SK-N-SH (cell line): Measurements from ENCODE around the gene NDUFS2. TPM values are rescaled to one million over a fixed set of nuclear protein-coding genes. Genes with fewer than 3 reads are reported as not detected.

Experiments
- CTCF ChIA-PET: fragments of 300-600, 350-600 bp; formaldehyde crosslinking; extraction: SDS; loops from one replicate; lab custom pipeline; 2021; lab: Yijun Ruan, JAX
- POLR2A ChIA-PET: fragments of 350-600 bp; sonication (Branson Sonifier 250); formaldehyde crosslinking; extraction: SDS; loops from one replicate; lab custom pipeline; 2020; ENCODE audit warnings: antibody characterized with exemption, inconsistent platforms; lab: Yijun Ruan, JAX
- DNase-seq: peaks from one replicate; pipeline ENCODE4 v3.0.0; 2012
- H2AFZ ChIP-seq: fragments of 200-600 bp; sonication (generic); 2 replicates; pipeline ENCODE4 v1.8.1; 2016; ENCODE audit warnings: antibody characterized with exemption, mild to moderate bottlenecking, low read depth
- H3F3A ChIP-seq: fragments of 200-600 bp; sonication (generic); replicated peaks from 2 replicates; pipeline ENCODE3; 2016; ENCODE audit warnings: antibody characterized with exemption, mild to moderate bottlenecking; ENCODE audit not compliant: insufficient read depth
- H3K27ac ChIP-seq, 2 experiments: fragments of 200-500 bp in 1 of 2; fragments of 200-600 bp in 1 of 2; sonication (Bioruptor generic) in 1 of 2; sonication (generic), shearing (Covaris generic) in 1 of 2; 2 replicates each; pipeline versions ENCODE4 v1.5.1 to v1.6.1; 2014 to 2016; ENCODE audit warnings: low read depth in 2 of 2, inconsistent platforms in 1 of 2, low read length in 1 of 2, mild to moderate bottlenecking in 1 of 2, mixed read lengths in 1 of 2
- H3K27me3 ChIP-seq: fragments of 200-600 bp; sonication (generic), shearing (Covaris generic); 2 replicates; pipeline ENCODE4 v1.6.1; 2016; ENCODE audit warnings: mixed run types; ENCODE audit not compliant: insufficient read depth
- H3K36me3 ChIP-seq, 2 experiments: fragments of 200-500 bp in 1 of 2; fragments of 200-600 bp in 1 of 2; sonication (Bioruptor generic) in 1 of 2; sonication (generic) in 1 of 2; replicated peaks in 1 of 2; 2 replicates each; pipeline versions ENCODE3 to v1.5.1; 2014 to 2016; ENCODE audit warnings: low read length in 1 of 2, mild to moderate bottlenecking in 1 of 2; ENCODE audit not compliant: insufficient read depth in 2 of 2, control insufficient read depth in 1 of 2
- H3K4me1 ChIP-seq, 2 experiments: fragments of 200-500 bp in 1 of 2; fragments of 200-600 bp in 1 of 2; sonication (Bioruptor generic) in 1 of 2; sonication (generic), shearing (Covaris generic) in 1 of 2; 2 replicates each; pipeline versions ENCODE4 v1.5.1 to v1.6.1; 2014 to 2016; ENCODE audit warnings: low read depth in 1 of 2, low read length in 1 of 2, mixed run types in 1 of 2; ENCODE audit not compliant: insufficient read depth in 2 of 2, control insufficient read depth in 1 of 2
- H3K4me2 ChIP-seq: fragments of 200-600 bp; sonication (generic), shearing (Covaris generic); 2 replicates; pipeline ENCODE4 v1.6.1; 2017; ENCODE audit warnings: mixed run types
- H3K4me3 ChIP-seq, 2 experiments: fragments of 200-500 bp in 1 of 2; fragments of 200-600 bp in 1 of 2; sonication (Bioruptor generic) in 1 of 2; sonication (generic), shearing (Covaris generic) in 1 of 2; 2 replicates each; pipeline versions ENCODE4 v1.5.1 to v1.8.1; 2014 to 2016; ENCODE audit warnings: low read depth in 2 of 2, inconsistent platforms in 1 of 2, low read length in 1 of 2, mild to moderate bottlenecking in 1 of 2, mixed read lengths in 1 of 2, moderate library complexity in 1 of 2
- H3K79me2 ChIP-seq: fragments of 200-600 bp; sonication (generic); 2 replicates; pipeline ENCODE4 v1.8.1; 2017; ENCODE audit warnings: mild to moderate bottlenecking; ENCODE audit not compliant: insufficient read depth
- H3K9ac ChIP-seq: fragments of 200-600 bp; sonication (generic); 2 replicates; pipeline ENCODE4 v1.6.1; 2017; ENCODE audit warnings: mixed run types
- H3K9me2 ChIP-seq: fragments of 200-600 bp; sonication (generic); 2 replicates; pipeline ENCODE4 v1.6.1; 2017; ENCODE audit warnings: mixed run types
- H3K9me3 ChIP-seq: fragments of 200-600 bp; sonication (generic); 2 replicates; pipeline ENCODE4 v1.6.1; 2017; ENCODE audit warnings: mixed run types, mild to moderate bottlenecking, moderate library complexity
- H4K20me1 ChIP-seq: fragments of 200-600 bp; sonication (generic); 2 replicates; pipeline ENCODE4 v1.6.1; 2017; ENCODE audit warnings: mild to moderate bottlenecking, mixed run types; ENCODE audit not compliant: insufficient read depth
- EZH2phosphoT487 ChIP-seq: fragments of 200-600 bp; sonication (generic); IDR thresholded peaks from 2 replicates; pipeline ENCODE4 v1.6.1; 2017; ENCODE audit warnings: low read depth, mixed run types, mild to moderate bottlenecking, antibody characterized with exemption, moderate library complexity, borderline replicate concordance
- FOXM1 ChIP-seq: IDR thresholded peaks from 2 replicates; pipeline ENCODE4 v1.4.0; 2012; ENCODE audit warnings: low read depth, mild to moderate bottlenecking
- GATA2 ChIP-seq: sonication (generic); formaldehyde crosslinking; IDR thresholded peaks from 2 replicates; pipeline ENCODE4 v1.5.0; 2020; ENCODE audit warnings: mild to moderate bottlenecking, missing genetic modification reagents
- MEF2A ChIP-seq: IDR thresholded peaks from 2 replicates; pipeline ENCODE4 v1.4.0; 2012; ENCODE audit warnings: low read depth, borderline replicate concordance
- MXI1 ChIP-seq: IDR thresholded peaks from 2 replicates; pipeline ENCODE4 v1.6.1; 2012; ENCODE audit warnings: mild to moderate bottlenecking, low read depth, low read length, improper control_type of control experiment
- NFIC ChIP-seq: IDR thresholded peaks from 2 replicates; pipeline ENCODE4 v1.4.0; 2012; ENCODE audit warnings: borderline replicate concordance
- RCOR1 ChIP-seq: fragments of 150-350 bp; IDR thresholded peaks from 2 replicates; pipeline ENCODE4 v1.6.1; 2017; ENCODE audit warnings: antibody characterized with exemption, low read length
- RFX5 ChIP-seq: IDR thresholded peaks from 2 replicates; pipeline ENCODE4 v1.6.1; 2012; ENCODE audit warnings: mild to moderate bottlenecking, improper control_type of control experiment, low read length
- SIN3A ChIP-seq: IDR thresholded peaks from 2 replicates; pipeline ENCODE4 v1.6.1; 2012; ENCODE audit warnings: low read depth, mild to moderate bottlenecking, low read length, moderate library complexity, borderline replicate concordance
- TAF1 ChIP-seq: IDR thresholded peaks from 2 replicates; pipeline ENCODE4 v1.6.1; 2012; ENCODE audit warnings: low read depth, mild to moderate bottlenecking, low read length, moderate library complexity, borderline replicate concordance
- TCF12 ChIP-seq: IDR thresholded peaks from 2 replicates; pipeline ENCODE4 v1.4.0; 2012
- USF2 ChIP-seq: fragments of 150-350 bp; IDR thresholded peaks from 2 replicates; pipeline ENCODE4 v1.6.1; 2017; ENCODE audit warnings: antibody characterized with exemption, low read length, low read depth, borderline replicate concordance
- ZBTB33 ChIP-seq: IDR thresholded peaks from 2 replicates; pipeline ENCODE4 v1.4.0; 2012; ENCODE audit warnings: low read depth, borderline replicate concordance
- WGBS: methylation state at CpG from one replicate; pipeline ENCODE4 v1.1.6; 2017; ENCODE audit warnings: low lambda C conversion rate; 5-methylcytosine and 5-hydroxymethylcytosine counted together
- polyA plus RNA-seq, 3 experiments: library from polyadenylated mRNA; depleted of rRNA; stranded (reverse); fragments of >200 nt; gene quantifications; 2 replicates each; pipeline ENCODE4 v1.2.3, GENCODE V29; 2012

Gene NDUFS2
- polyA plus RNA-seq, 1 of the 3 experiments (the other 2 are of a cell fraction): 203 TPM

GRCh38 chr1:161171696-161172095 is 30.5 kb upstream of the NDUFS2 start:
- Histone ChIP-seq H3K4me1 (peaks cover 0 to 22% of the 10 kb centered on the region in 2 experiments; a peak in 1 of 4 replicates), H3K27me3 (no peaks in the 10 kb centered on the region), H3K36me3 (peaks cover 37 to 61% of the 10 kb centered on the region in 2 experiments), H3K4me2 (no peak overlapping the region), H2AFZ (no peak overlapping the region), H3K4me3 (no peak overlapping the region), H3K9me2 (no peaks in the 10 kb centered on the region), H4K20me1 (no peaks in the 10 kb centered on the region), H3K27ac (no peak overlapping the region), H3K79me2 (peaks cover 16% of the 10 kb centered on the region; the same call in 1 of the 2 replicates), H3K9ac (no peak overlapping the region), H3F3A (no peaks in the 10 kb centered on the region), H3K9me3 (no peaks in the 10 kb centered on the region)
- no peak for DNase-seq
- ChIA-PET CTCF (interaction anchor here (0.7 kb wide), 2 partner anchors 13 to 817 kb away, joined by 3 to 4 read pairs; partner anchors contain the start of gene USP21), POLR2A (interaction anchor here (1.4 kb wide), 1 partner anchor 10 kb away, joined by 4 read pairs; no protein-coding TSS in a partner anchor)
- TF ChIP-seq MXI1 (no peak), TCF12 (no peak), TAF1 (no peak), RCOR1 (no peak), USF2 (no peak), RFX5 (no peak)
- WGBS: 90% methylated on average over 12 of the region's 12 CpGs

- Histone ChIP-seq H3K9ac (no peak overlapping the region), H3K79me2 (peaks cover 17% of the 10 kb centered on the region), H3K27me3 (no peaks in the 10 kb centered on the region), H3K27ac (no peak overlapping the region), H3K4me1 (peaks cover 0 to 17% of the 10 kb centered on the region in 2 experiments; a peak in 1 of 4 replicates), H3K9me2 (no peaks in the 10 kb centered on the region), H4K20me1 (no peaks in the 10 kb centered on the region), H3K4me3 (no peak overlapping the region), H3K36me3 (peaks cover 37 to 61% of the 10 kb centered on the region in 2 experiments), H3K9me3 (no peaks in the 10 kb centered on the region)
- DNase-seq: no peak
- POLR2A ChIA-PET: no interaction called here
- no peak for TF ChIP-seq ZBTB33
- no peak for TF ChIP-seq SIN3A
- TF ChIP-seq TAF1: no peak
- no peak for TF ChIP-seq MEF2A
- no peak for TF ChIP-seq NFIC
- no peak for TF ChIP-seq RFX5
- no peak for TF ChIP-seq FOXM1
- no peak for TF ChIP-seq MXI1
- no peak for TF ChIP-seq EZH2phosphoT487
- no peak for TF ChIP-seq GATA2 (CRISPR knock-in tag)
- no peak for TF ChIP-seq USF2
- TF ChIP-seq, all 33 proteins: peak for 0
- CTCF ChIA-PET: no interaction called here
- no peak overlapping the region for H2AFZ ChIP-seq
- no peak overlapping the region for H3K4me2 ChIP-seq
- whole genome bisulfite sequencing: 71% methylated on average over 1 of the region's 1 CpG
- no peaks in the 10 kb centered on the region for H3F3A ChIP-seq
Observed at GRCh38 chr1:161172349-161172748, 29.8 kb upstream of the NDUFS2 start.
